ENCODE results near the gene DBF4B.

GRCh38 chr17:44775136-44775837 lies 66.8 kb downstream of the DBF4B start:
- TF ChIP-seq CTCF (IDR thresholded peaks at IDR 0.05; ENCODE audit: low read length) (no peak; the same call in 1 of the 2 replicates), EZH2 (IDR thresholded peaks at IDR 0.05; ENCODE audit: borderline replicate concordance, low read length) (no peak)
